Neural cell (in vitro differentiated cells): ENCODE results near the gene ANGEL2. TPM values are rescaled to one million over a fixed set of nuclear protein-coding genes. Genes with fewer than 3 reads are reported as not detected.

ENCODE experiments used
- H2AFZ ChIP-seq: fragments of 200-600, 300-800 bp; sonication (generic), shearing (Covaris generic); 2 replicates; pipeline ENCODE4 v1.6.0; 2014; ENCODE audit warnings: low read depth, mild to moderate bottlenecking, antibody characterized with exemption, low read length, moderate library complexity
- H3F3A ChIP-seq: fragments of 200-600 bp; shearing (Covaris generic); 2 replicates; pipeline ENCODE4 v1.6.1; 2016; ENCODE audit warnings: mild to moderate bottlenecking, moderate library complexity, mixed read lengths, antibody characterized with exemption, low read length; ENCODE audit not compliant: insufficient read depth, poor library complexity, severe bottlenecking
- H3K27ac ChIP-seq: fragments of 200-600, 300-800 bp; sonication (generic), shearing (Covaris generic); 2 replicates; pipeline ENCODE4 v1.5.1; 2014; ENCODE audit warnings: mild to moderate bottlenecking, low read length, moderate library complexity
- H3K27me3 ChIP-seq: fragments of 300-800, 200-600 bp; sonication (generic), shearing (Covaris generic); 2 replicates; pipeline ENCODE4 v1.6.0; 2014; ENCODE audit warnings: mild to moderate bottlenecking, low read depth, low read length, moderate library complexity; ENCODE audit not compliant: insufficient read depth
- H3K36me3 ChIP-seq: fragments of 300-800, 200-600 bp; sonication (generic), shearing (Covaris generic); 2 replicates; pipeline ENCODE4 v1.5.1; 2014; ENCODE audit warnings: mild to moderate bottlenecking, antibody characterized with exemption, low read length, moderate library complexity; ENCODE audit not compliant: insufficient read depth
- H3K4me2 ChIP-seq: fragments of 300-800, 200-600 bp; sonication (generic), shearing (Covaris generic); 2 replicates; pipeline ENCODE4 v1.6.0; 2014; ENCODE audit warnings: mild to moderate bottlenecking, low read length
- H3K4me3 ChIP-seq: fragments of 300-800, 200-600 bp; sonication (generic), shearing (Covaris generic); 2 replicates; pipeline ENCODE4 v1.5.1; 2014; ENCODE audit warnings: mild to moderate bottlenecking, low read length, moderate library complexity
- H3K79me2 ChIP-seq: fragments of 200-600 bp; shearing (Covaris generic); replicated peaks from 2 replicates; pipeline ENCODE4 v1.6.0; 2014; ENCODE audit warnings: mild to moderate bottlenecking, low read length, moderate library complexity; ENCODE audit not compliant: insufficient read depth
- H3K9ac ChIP-seq: fragments of 300-800, 200-600 bp; sonication (generic), shearing (Covaris generic); 2 replicates; pipeline ENCODE4 v1.6.1; 2016; ENCODE audit warnings: mild to moderate bottlenecking, low read length, mixed read lengths
- H3K9me2 ChIP-seq: fragments of 200-600 bp; shearing (Covaris generic); 2 replicates; pipeline ENCODE4 v1.6.1; 2016; ENCODE audit warnings: mild to moderate bottlenecking, low read length, mixed read lengths; ENCODE audit not compliant: insufficient read depth
- H3K9me3 ChIP-seq: fragments of 200-600, 300-800 bp; sonication (generic), shearing (Covaris generic); 2 replicates; pipeline ENCODE4 v1.6.1; 2016; ENCODE audit warnings: mild to moderate bottlenecking, mixed run types, low read length, moderate library complexity, mixed read lengths
- H4K20me1 ChIP-seq: fragments of 200-600 bp; shearing (Covaris generic); 2 replicates; pipeline ENCODE4 v1.6.1; 2016; ENCODE audit warnings: mild to moderate bottlenecking, mixed run types; ENCODE audit not compliant: insufficient read depth
- CTCF ChIP-seq: fragments of 450-650 bp; IDR thresholded peaks from 2 replicates; pipeline ENCODE4 v1.5.1; 2014; ENCODE audit warnings: antibody characterized with exemption, mild to moderate bottlenecking, moderate library complexity; ENCODE audit not compliant: poor library complexity, severe bottlenecking
- EP300 ChIP-seq: fragments of 450-650 bp; conservative IDR thresholded peaks from 2 replicates; pipeline ENCODE4 v1.6.1; 2014; ENCODE audit warnings: antibody characterized with exemption, mild to moderate bottlenecking, moderate library complexity; ENCODE audit not compliant: poor library complexity, severe bottlenecking
- EZH2 ChIP-seq: fragments of 200-600, 300-800 bp; shearing (Covaris generic), sonication (generic); IDR thresholded peaks from 2 replicates; pipeline ENCODE4 v1.6.1; 2014; ENCODE audit warnings: antibody characterized with exemption, low read length, borderline replicate concordance, mild to moderate bottlenecking; ENCODE audit not compliant: insufficient read depth, poor library complexity, severe bottlenecking
- MXI1 ChIP-seq: fragments of 450-650 bp; conservative IDR thresholded peaks from 2 replicates; pipeline ENCODE4 v1.6.1; 2014; ENCODE audit warnings: antibody characterized with exemption, mild to moderate bottlenecking; ENCODE audit not compliant: poor library complexity, severe bottlenecking
- POLR2AphosphoS5 ChIP-seq: IDR thresholded peaks from 2 replicates; pipeline ENCODE4 v1.6.1; 2012
- RAD21 ChIP-seq: fragments of 450-650 bp; conservative IDR thresholded peaks from 2 replicates; pipeline ENCODE4 v1.6.1; 2014; ENCODE audit warnings: antibody characterized with exemption, mild to moderate bottlenecking, moderate library complexity
- REST ChIP-seq: IDR thresholded peaks from 2 replicates; pipeline ENCODE4 v1.6.1; 2012; ENCODE audit warnings: borderline replicate concordance
- SMC3 ChIP-seq: fragments of 450-650 bp; conservative IDR thresholded peaks from 2 replicates; pipeline ENCODE4 v1.6.1; 2014; ENCODE audit warnings: antibody characterized with exemption, mild to moderate bottlenecking, moderate library complexity; ENCODE audit not compliant: poor library complexity
- TAF1 ChIP-seq: IDR thresholded peaks from 2 replicates; pipeline ENCODE4 v1.6.1; 2012; ENCODE audit warnings: low read depth
- polyA plus RNA-seq: library from polyadenylated mRNA; depleted of rRNA; stranded (reverse); fragments of >200 nt; gene quantifications from 2 replicates; pipeline ENCODE4 v1.2.3, GENCODE V29; 2014

The ANGEL2 gene
- polyA plus RNA-seq, 1 donor from 2014 or later, result 58.7 TPM

- Histone ChIP-seq H4K20me1 (no peaks in the 10 kb centered on the region), H3K9me3 (no peaks in the 10 kb centered on the region), H3K36me3 (no peaks in the 10 kb centered on the region), H3K79me2 (peaks cover 41% of the 10 kb centered on the region), H3K9me2 (no peaks in the 10 kb centered on the region), H3F3A (no peaks in the 10 kb centered on the region), H2AFZ (no peak overlapping the region), H3K27me3 (no peaks in the 10 kb centered on the region), H3K27ac (no peak overlapping the region), H3K4me3 (no peak overlapping the region), H3K9ac (no peak overlapping the region), H3K4me2 (no peak overlapping the region)
- TF ChIP-seq EZH2 (no peak), RAD21 (no peak), MXI1 (no peak), REST (no peak), EP300 (no peak), TAF1 (no peak), CTCF (no peak), SMC3 (no peak), POLR2AphosphoS5 (no peak)
These were observed 38.5 kb upstream of the ANGEL2 start for GRCh38 chr1:213054142-213054541.

- no peak overlapping the region for H3K4me2 ChIP-seq
These were observed 37.8 kb upstream of the ANGEL2 start for GRCh38 chr1:213053455-213053854.

More at GRCh38 chr1:213053455-213053854, 37.8 kb upstream of the ANGEL2 start:
- Histone ChIP-seq H3K27ac (no peak overlapping the region), H3K9me2 (no peaks in the 10 kb centered on the region), H3K27me3 (no peaks in the 10 kb centered on the region), H3K79me2 (peaks cover 34% of the 10 kb centered on the region), H2AFZ (no peak overlapping the region), H4K20me1 (no peaks in the 10 kb centered on the region), H3K9me3 (no peaks in the 10 kb centered on the region), H3K9ac (no peak overlapping the region), H3F3A (no peaks in the 10 kb centered on the region), H3K4me3 (peak overlapping the region; percentile 89), H3K36me3 (no peaks in the 10 kb centered on the region)
- no peak for TF ChIP-seq TAF1
- TF ChIP-seq REST, result no peak
- no peak for TF ChIP-seq POLR2AphosphoS5
- no peak for TF ChIP-seq RAD21
- TF ChIP-seq MXI1, result no peak
- no peak for TF ChIP-seq CTCF
- TF ChIP-seq EZH2, result no peak
- TF ChIP-seq EP300, result no peak
- no peak for TF ChIP-seq SMC3
